ENCODE results near the gene TMCC1.
"Not testable (repeated sequence)": the region's sequence is repeated elsewhere in the genome, so short reads cannot be mapped to it uniquely, and the experiment has no call there.

The TMCC1 gene

GRCh38 chr3:129715854-129716253 lies 177.7 kb downstream of the TMCC1 start:
- DNase-seq: no peak

- no peak for DNase-seq
These were observed 185.1 kb downstream of the TMCC1 start for GRCh38 chr3:129708328-129708861.

GRCh38 chr3:129705274-129705673 lies 188.2 kb downstream of the TMCC1 start:
- no peak for DNase-seq

- DNase-seq: no peak
These were observed 189.6 kb downstream of the TMCC1 start for GRCh38 chr3:129703913-129704312.

- DNase-seq: no peak
These were observed 190.4 kb downstream of the TMCC1 start for GRCh38 chr3:129702934-129703712.

GRCh38 chr3:129701161-129701560 lies 192.3 kb downstream of the TMCC1 start:
- DNase-seq: no peak

GRCh38 chr3:129699612-129700011 lies 193.9 kb downstream of the TMCC1 start:
- DNase-seq: no peak

- no peak for DNase-seq
These were observed 194.3 kb downstream of the TMCC1 start for GRCh38 chr3:129699199-129699598.

- no peak for DNase-seq
These were observed 196.1 kb downstream of the TMCC1 start for GRCh38 chr3:129697229-129697969.

GRCh38 chr3:129696430-129696829 lies 197.1 kb downstream of the TMCC1 start:
- not testable (repeated sequence) for DNase-seq

GRCh38 chr3:129695230-129695629 lies 198.3 kb downstream of the TMCC1 start:
- DNase-seq: no peak

GRCh38 chr3:129694228-129694627 lies 199.3 kb downstream of the TMCC1 start:
- DNase-seq: no peak

- no peak for DNase-seq
These were observed 200.8 kb downstream of the TMCC1 start for GRCh38 chr3:129692743-129693142.

- DNase-seq: no peak
These were observed 202.5 kb downstream of the TMCC1 start for GRCh38 chr3:129690963-129691362.

GRCh38 chr3:129690406-129690805 lies 203.1 kb downstream of the TMCC1 start:
- DNase-seq: peak; percentile 67

- DNase-seq: no peak
These were observed 204.5 kb downstream of the TMCC1 start for GRCh38 chr3:129689036-129689435.

- DNase-seq: peak; percentile 74
These were observed 205.1 kb downstream of the TMCC1 start for GRCh38 chr3:129688271-129688895.

- no peak for DNase-seq
These were observed 205.9 kb downstream of the TMCC1 start for GRCh38 chr3:129687586-129688125.

GRCh38 chr3:129686941-129687340 lies 206.6 kb downstream of the TMCC1 start:
- DNase-seq: peak; percentile 40

- DNase-seq: no peak
These were observed 209.2 kb downstream of the TMCC1 start for GRCh38 chr3:129684270-129684669.

- DNase-seq: no peak
These were observed 210.3 kb downstream of the TMCC1 start for GRCh38 chr3:129683201-129683600.

- DNase-seq: no peak
These were observed 216.5 kb downstream of the TMCC1 start for GRCh38 chr3:129676985-129677384.

- not testable (repeated sequence) for DNase-seq
These were observed 218.8 kb downstream of the TMCC1 start for GRCh38 chr3:129674798-129675123.
